Ascending aorta (tissue), 2 donors: ENCODE results near the gene EPHX1. TPM values are rescaled to one million over a fixed set of nuclear protein-coding genes. Genes with fewer than 3 reads are reported as not detected.
A peak's percentile ranks its signal among the peaks of the same experiment; 100 is the strongest.
"Not testable (repeated sequence)": the region's sequence is repeated elsewhere in the genome, so short reads cannot be mapped to it uniquely, and the experiment has no call there.

Source experiments
- DNase-seq, 2 donors: peaks; one replicate each; pipeline ENCODE4 v3.0.0-alpha.2; 2019; ENCODE audit warnings: low spot score in 2 of 2
- H3K27ac ChIP-seq, 2 donors: fragments of 200-600 bp; sonication (generic); one replicate each; pipeline ENCODE4 v1.5.1; 2016 to 2017; ENCODE audit warnings: mild to moderate bottlenecking in 1 of 2
- H3K27me3 ChIP-seq: fragments of 200-600 bp; sonication (generic); one replicate; pipeline ENCODE4 v1.5.1; 2017
- H3K36me3 ChIP-seq, 2 donors: fragments of 200-600 bp; sonication (generic); one replicate each; pipeline ENCODE4 v1.5.1; 2016
- H3K4me1 ChIP-seq, 2 donors: fragments of 200-600 bp; sonication (generic); one replicate each; pipeline ENCODE4 v1.5.1; 2016 to 2017; ENCODE audit warnings: mild to moderate bottlenecking in 1 of 2
- H3K4me3 ChIP-seq, 2 donors: fragments of 200-600 bp; sonication (generic); one replicate each; pipeline ENCODE4 v1.5.1; 2016 to 2017; ENCODE audit warnings: mild to moderate bottlenecking in 1 of 2
- H3K9me3 ChIP-seq, 2 donors: fragments of 200-600 bp; sonication (generic); one replicate each; pipeline ENCODE4 v1.5.1; 2016
- CTCF ChIP-seq, 3 experiments: fragments of 200-600 bp in 2 of 3; fragments of 450-650 bp in 1 of 3; sonication (generic) in 2 of 3; IDR thresholded peaks; one replicate each; pipeline ENCODE4 v1.5.1; 2016 to 2019; ENCODE audit warnings: antibody characterized with exemption in 3 of 3, mild to moderate bottlenecking in 1 of 3, moderate library complexity in 1 of 3
- intact Hi-C: fragments of 100-400 bp; cut with DNase I; formaldehyde crosslinking; loops from one replicate; pipeline ENCODE4 v1.15.1; 2023
- total RNA-seq: library from RNA; depleted of rRNA; stranded (reverse); fragments of >200 nt; gene quantifications from one replicate; pipeline ENCODE4 v1.1.0, GENCODE V29; 2016

The EPHX1 gene
- total RNA-seq, 1 donor from 2014 or later, result 127 TPM

- H3K4me1 ChIP-seq, result peaks cover 41 to 61% of the 10 kb centered on the region in 2 donors
- no peak for DNase-seq
These were observed 3.5 kb downstream of the EPHX1 start for GRCh38 chr1:225813214-225813964.

GRCh38 chr1:225814381-225814780, 4.5 kb downstream of the EPHX1 start:
- intact Hi-C loops, result no loop called here
- Histone ChIP-seq H3K27me3 (no peaks in the 10 kb centered on the region), H3K4me3 (peak overlapping the region in 1 of 2 donors; percentile 7), H3K9me3 (no peaks in the 10 kb centered on the region), H3K27ac (peak overlapping the region; percentile 89 to 90), H3K4me1 (peaks cover 41 to 64% of the 10 kb centered on the region in 2 donors), H3K36me3 (no peaks in the 10 kb centered on the region)
- TF ChIP-seq CTCF (IDR thresholded peaks at IDR 0.05), result no peak
- DNase-seq, result no peak

More at GRCh38 chr1:225813214-225813964, 3.5 kb downstream of the EPHX1 start:
- intact Hi-C loops, result no loop called here
- Histone ChIP-seq H3K4me3 (peak overlapping the region in 1 of 2 donors; percentile 7), H3K27ac (peak overlapping the region; percentile 89 to 90), H3K27me3 (no peaks in the 10 kb centered on the region), H3K9me3 (no peaks in the 10 kb centered on the region), H3K36me3 (no peaks in the 10 kb centered on the region)
- TF ChIP-seq CTCF (IDR thresholded peaks at IDR 0.05), result no peak

- intact Hi-C loops, result loop anchor here (5.0 kb wide), 2 partner anchors 67 to 118 kb away; partner anchors contain the start of gene TMEM63A
- Histone ChIP-seq H3K27ac (peak overlapping the region; percentile 89 to 90), H3K4me1 (peaks cover 41 to 67% of the 10 kb centered on the region in 2 donors)
- not testable (repeated sequence) for H3K9me3 ChIP-seq, H3K4me3 ChIP-seq, H3K27me3 ChIP-seq, H3K36me3 ChIP-seq, DNase-seq
These were observed 5.2 kb downstream of the EPHX1 start for GRCh38 chr1:225815090-225815489.

GRCh38 chr1:225815526-225816178, 5.7 kb downstream of the EPHX1 start:
- peaks cover 41 to 72% of the 10 kb centered on the region in 2 donors for H3K4me1 ChIP-seq
- no peaks in the 10 kb centered on the region for H3K27me3 ChIP-seq
- intact Hi-C loops, result loop anchor here (2.0 to 5.0 kb wide), 3 partner anchors 19 to 118 kb away; partner anchors contain the start of gene TMEM63A
- TF ChIP-seq CTCF (IDR thresholded peaks at IDR 0.05), result no peak
- no peaks in the 10 kb centered on the region for H3K36me3 ChIP-seq
- no peak overlapping the region for H3K4me3 ChIP-seq
- no peaks in the 10 kb centered on the region for H3K9me3 ChIP-seq
- no peak for DNase-seq
- H3K27ac ChIP-seq, result peak overlapping the region; percentile 89 to 90

GRCh38 chr1:225816643-225817538, 7.0 kb downstream of the EPHX1 start:
- intact Hi-C loops, result loop anchor here (2.0 to 5.0 kb wide), 3 partner anchors 18 to 120 kb away; partner anchors contain the start of gene TMEM63A
- no peaks in the 10 kb centered on the region for H3K9me3 ChIP-seq
- H3K27ac ChIP-seq, result peak overlapping the region; percentile 89 to 90
- peak in 1 of 2 donors; percentile 84 for DNase-seq
- no peaks in the 10 kb centered on the region for H3K36me3 ChIP-seq
- H3K4me3 ChIP-seq, result peak overlapping the region in 1 of 2 donors; percentile 37
- H3K27me3 ChIP-seq, result no peaks in the 10 kb centered on the region
- TF ChIP-seq CTCF (IDR thresholded peaks at IDR 0.05), result no peak
- H3K4me1 ChIP-seq, result peaks cover 41 to 69% of the 10 kb centered on the region in 2 donors
